Right ventricle myocardium superior (tissue), 1 donor: ENCODE data around the gene ASPHD1. TPM values are rescaled to one million over a fixed set of nuclear protein-coding genes. Genes with fewer than 3 reads are reported as not detected.
"Not testable (repeated sequence)": the region's sequence is repeated elsewhere in the genome, so short reads cannot be mapped to it uniquely, and the experiment has no call there.

Experiments used
- ATAC-seq: fragments of 200-7000 bp; cut with Tn5 transposase; one replicate; pipeline ENCODE4 v1.9.1; 2020; ENCODE audit warnings: mild to moderate bottlenecking; ENCODE audit not compliant: poor library complexity
- DNase-seq: peaks from one replicate; pipeline ENCODE4 v3.0.0-alpha.2; 2020
- intact Hi-C: fragments of 100-400 bp; cut with DNase I; formaldehyde crosslinking; loops from one replicate; pipeline ENCODE4 v1.11.2; 2022
- total RNA-seq: library from RNA; stranded (reverse); fragmentation: NEBNext Ultra II Directional; extraction: Animal tissue kit (Norgen Biotek cat#: 25700); gene quantifications from one replicate; pipeline ENCODE4 v1.2.1, GENCODE V29; 2021
- donor health status: DM: no; HTN: yes; CAD: no; lungs with severe emphysema.

The ASPHD1 gene
- total RNA-seq, 1 donor from 2014 or later: not detected

- intact Hi-C loops: loop anchor here (10.0 kb wide), 2 partner anchors 59 to 129 kb away; no protein-coding TSS in a partner anchor
- DNase-seq (no peak), ATAC-seq (no peak)
Measured at GRCh38 chr16:29876217-29876593, 24.1 kb upstream of the ASPHD1 start.

- no peak for DNase-seq
- intact Hi-C loops: loop anchor here (10.0 kb wide), 2 partner anchors 58 to 128 kb away; no protein-coding TSS in a partner anchor
- ATAC-seq: peak; percentile 27
Measured at GRCh38 chr16:29876594-29877249, 23.6 kb upstream of the ASPHD1 start.

GRCh38 chr16:29877266-29877961 is 22.9 kb upstream of the ASPHD1 start:
- intact Hi-C loops: loop anchor here (10.0 kb wide), 2 partner anchors 57 to 127 kb away; no protein-coding TSS in a partner anchor
- no peak for ATAC-seq
- DNase-seq: no peak

- intact Hi-C loops: loop anchor here (10.0 kb wide), 2 partner anchors 57 to 127 kb away; no protein-coding TSS in a partner anchor
- ATAC-seq (no peak), DNase-seq (no peak)
Measured at GRCh38 chr16:29878172-29878571, 22.1 kb upstream of the ASPHD1 start.

GRCh38 chr16:29881050-29881449 is 19.2 kb upstream of the ASPHD1 start:
- ATAC-seq (no peak), DNase-seq (no peak)
- intact Hi-C loops: no loop called here

- DNase-seq: no peak
- no peak for ATAC-seq
- intact Hi-C loops: no loop called here
Measured at GRCh38 chr16:29883987-29884386, 16.3 kb upstream of the ASPHD1 start.

GRCh38 chr16:29889372-29889771 is 10.9 kb upstream of the ASPHD1 start:
- intact Hi-C loops, ATAC-seq, DNase-seq: not testable (repeated sequence)

GRCh38 chr16:29891525-29892457 is 8.5 kb upstream of the ASPHD1 start:
- DNase-seq (no peak), ATAC-seq (peak; percentile 65)
- intact Hi-C loops: no loop called here

GRCh38 chr16:29892458-29892813 is 7.9 kb upstream of the ASPHD1 start:
- intact Hi-C loops: no loop called here
- ATAC-seq: no peak
- no peak for DNase-seq

- intact Hi-C loops: no loop called here
- no peak for DNase-seq
- ATAC-seq: no peak
Measured at GRCh38 chr16:29893553-29893952, 6.7 kb upstream of the ASPHD1 start.

GRCh38 chr16:29894352-29894751 is 5.9 kb upstream of the ASPHD1 start:
- no peak for ATAC-seq
- intact Hi-C loops: no loop called here
- no peak for DNase-seq

- ATAC-seq: no peak
- no peak for DNase-seq
Measured at GRCh38 chr16:29896841-29897240, 3.4 kb upstream of the ASPHD1 start.

GRCh38 chr16:29897333-29897732 is 3.0 kb upstream of the ASPHD1 start:
- DNase-seq (no peak), ATAC-seq (no peak)
- intact Hi-C loops: no loop called here

More at GRCh38 chr16:29896841-29897240, 3.4 kb upstream of the ASPHD1 start:
- intact Hi-C loops: no loop called here

GRCh38 chr16:29898135-29898803 is 2.0 kb upstream of the ASPHD1 start:
- ATAC-seq (no peak), DNase-seq (no peak)
- intact Hi-C loops: no loop called here

- intact Hi-C loops: no loop called here
- no peak for DNase-seq
- ATAC-seq: no peak
Measured at GRCh38 chr16:29898804-29899515, 1.3 kb upstream of the ASPHD1 start.

- intact Hi-C loops: no loop called here
- DNase-seq: no peak
- peak; percentile 36 for ATAC-seq
Measured at GRCh38 chr16:29899516-29900101, 679 bp upstream of the ASPHD1 start, which contains the start of gene SEZ6L2. TSS of gene SEZ6L2 (minus strand) at chr16:29899550. CDS start at chr16:29899019, 531 bp downstream.

GRCh38 chr16:29900888-29901606 is 759 bp downstream of the ASPHD1 start:
- ATAC-seq (no peak), DNase-seq (no peak)
- intact Hi-C loops: no loop called here
